Immature natural killer cell (primary cell): ENCODE measurements around the gene SOX13. TPM values are rescaled to one million over a fixed set of nuclear protein-coding genes. Genes with fewer than 3 reads are reported as not detected.

Experiments used
- DNase-seq, 3 donors: peaks; one replicate each; pipeline ENCODE4 v3.0.0; 2022; ENCODE audit warnings: mixed read lengths in 1 of 3
- H3K27ac Mint-ChIP-seq, 6 donors: one replicate each; pipeline ENCODE4 v1.8.0; 2020; ENCODE audit warnings: mixed read lengths in 6 of 6, mild to moderate bottlenecking in 5 of 6, inconsistent platforms in 4 of 6, moderate library complexity in 3 of 6
- H3K27me3 Mint-ChIP-seq, 3 donors: one replicate each; pipeline ENCODE4 v1.8.0; 2020 to 2021; ENCODE audit warnings: low read depth in 3 of 3, mild to moderate bottlenecking in 3 of 3, mixed read lengths in 3 of 3, moderate library complexity in 3 of 3, inconsistent platforms in 1 of 3
- H3K36me3 Mint-ChIP-seq, 3 donors: one replicate each; pipeline ENCODE4 v1.8.0; 2020; ENCODE audit warnings: mixed read lengths in 3 of 3, inconsistent platforms in 2 of 3, mild to moderate bottlenecking in 2 of 3
- H3K4me1 Mint-ChIP-seq, 2 donors: one replicate each; pipeline ENCODE4 v1.8.0; 2020; ENCODE audit warnings: inconsistent platforms in 2 of 2, mild to moderate bottlenecking in 2 of 2, mixed read lengths in 2 of 2, moderate library complexity in 1 of 2
- H3K4me3 Mint-ChIP-seq, 5 donors: one replicate each; pipeline ENCODE4 v1.8.0; 2020; ENCODE audit warnings: mild to moderate bottlenecking in 5 of 5, mixed read lengths in 5 of 5, inconsistent platforms in 3 of 5, moderate library complexity in 3 of 5
- H3K9me3 Mint-ChIP-seq, 6 donors: one replicate each; pipeline ENCODE4 v1.8.0; 2020; ENCODE audit warnings: mild to moderate bottlenecking in 6 of 6, mixed read lengths in 6 of 6, inconsistent platforms in 4 of 6, moderate library complexity in 3 of 6
- polyA plus RNA-seq, 3 donors: library from polyadenylated mRNA; unstranded; fragments of 300-500 nt; fragmentation: Illumina TruSeq; gene quantifications; one replicate each; pipeline ENCODE4 v1.2.3, GENCODE V29; 2021

The SOX13 gene
- polyA plus RNA-seq, 3 donors from 2014 or later = 0.54 to 6.6 (median 2.2) TPM

- H3K9me3 Mint-ChIP-seq = no peaks in the 10 kb centered on the region
- peaks cover 1 to 11% (median 4%) of the 10 kb centered on the region in 3 donors for H3K27me3 Mint-ChIP-seq
- H3K4me1 Mint-ChIP-seq = peaks cover 34 to 39% of the 10 kb centered on the region in 2 donors
- peaks cover 0 to 4% (median 0%) of the 10 kb centered on the region in 3 donors for H3K36me3 Mint-ChIP-seq
- peak overlapping the region; percentile 92 to 95 (median 95) for H3K4me3 Mint-ChIP-seq
- peak overlapping the region; percentile 29 to 92 (median 66) for H3K27ac Mint-ChIP-seq
- peak in 1 of 3 donors; percentile 12 for DNase-seq
These were observed 1.6 kb downstream of the SOX13 start for GRCh38 chr1:204074274-204075138.

GRCh38 chr1:204075139-204075521 is 2.2 kb downstream of the SOX13 start:
- H3K4me3 Mint-ChIP-seq = peak overlapping the region; percentile 92 to 95 (median 95)
- no peak for DNase-seq
- peak overlapping the region in 5 of 6 donors; percentile 35 to 75 (median 70) for H3K27ac Mint-ChIP-seq
- H3K36me3 Mint-ChIP-seq = peaks cover 0 to 4% (median 0%) of the 10 kb centered on the region in 3 donors
- peaks cover 40 to 46% of the 10 kb centered on the region in 2 donors for H3K4me1 Mint-ChIP-seq
- no peaks in the 10 kb centered on the region for H3K9me3 Mint-ChIP-seq
- H3K27me3 Mint-ChIP-seq = peaks cover 1 to 10% (median 4%) of the 10 kb centered on the region in 3 donors

- Mint-ChIP-seq H3K4me3 (peak overlapping the region; percentile 92 to 95 (median 95)), H3K27ac (peak overlapping the region in 4 of 6 donors; percentile 45 to 72 (median 57)), H3K27me3 (peaks cover 1 to 10% (median 4%) of the 10 kb centered on the region in 3 donors)
These were observed 3.3 kb downstream of the SOX13 start for GRCh38 chr1:204075890-204076846.

GRCh38 chr1:204076891-204077290 is 4.0 kb downstream of the SOX13 start:
- no peaks in the 10 kb centered on the region for H3K9me3 Mint-ChIP-seq
- H3K4me1 Mint-ChIP-seq = peaks cover 43 to 57% of the 10 kb centered on the region in 2 donors
- no peak for DNase-seq
- peak overlapping the region in 4 of 6 donors; percentile 45 to 72 (median 57) for H3K27ac Mint-ChIP-seq
- peaks cover 0 to 4% (median 0%) of the 10 kb centered on the region in 3 donors for H3K36me3 Mint-ChIP-seq
- H3K27me3 Mint-ChIP-seq = peaks cover 1 to 7% (median 4%) of the 10 kb centered on the region in 3 donors
- peak overlapping the region in 1 of 5 donors; percentile 95 for H3K4me3 Mint-ChIP-seq

More at GRCh38 chr1:204075890-204076846, 3.3 kb downstream of the SOX13 start:
- no peaks in the 10 kb centered on the region for H3K9me3 Mint-ChIP-seq
- H3K4me1 Mint-ChIP-seq = peaks cover 42 to 53% of the 10 kb centered on the region in 2 donors
- H3K36me3 Mint-ChIP-seq = peaks cover 0 to 4% (median 0%) of the 10 kb centered on the region in 3 donors
- DNase-seq = no peak

- peaks cover 1 to 6% (median 4%) of the 10 kb centered on the region in 3 donors for H3K27me3 Mint-ChIP-seq
- peaks cover 43 to 70% of the 10 kb centered on the region in 2 donors for H3K4me1 Mint-ChIP-seq
- peaks cover 0 to 4% (median 0%) of the 10 kb centered on the region in 3 donors for H3K36me3 Mint-ChIP-seq
- H3K27ac Mint-ChIP-seq = peak overlapping the region in 3 of 6 donors; percentile 17 to 53 (median 19)
- no peak for DNase-seq
- H3K9me3 Mint-ChIP-seq = no peaks in the 10 kb centered on the region
- H3K4me3 Mint-ChIP-seq = no peak overlapping the region
These were observed 5.2 kb downstream of the SOX13 start for GRCh38 chr1:204077979-204078696.

- H3K27me3 Mint-ChIP-seq = peaks cover 0 to 4% (median 1%) of the 10 kb centered on the region in 3 donors
- H3K9me3 Mint-ChIP-seq = no peaks in the 10 kb centered on the region
- H3K27ac Mint-ChIP-seq = peak overlapping the region in 1 of 6 donors; percentile 19
- DNase-seq = no peak
- H3K4me3 Mint-ChIP-seq = peak overlapping the region in 4 of 5 donors; percentile 10 to 69 (median 53)
- peaks cover 0 to 4% (median 0%) of the 10 kb centered on the region in 3 donors for H3K36me3 Mint-ChIP-seq
- peaks cover 40 to 71% of the 10 kb centered on the region in 2 donors for H3K4me1 Mint-ChIP-seq
These were observed 6.7 kb downstream of the SOX13 start for GRCh38 chr1:204079608-204079999.

- Mint-ChIP-seq H3K9me3 (no peaks in the 10 kb centered on the region), H3K27me3 (peaks cover 0 to 2% (median 0%) of the 10 kb centered on the region in 3 donors), H3K4me1 (peaks cover 41 to 71% of the 10 kb centered on the region in 2 donors), H3K27ac (no peak overlapping the region), H3K4me3 (peak overlapping the region in 3 of 5 donors; percentile 10 to 69 (median 64)), H3K36me3 (peaks cover 0 to 4% (median 0%) of the 10 kb centered on the region in 3 donors)
- DNase-seq = no peak
These were observed 7.4 kb downstream of the SOX13 start for GRCh38 chr1:204080163-204080903.

- Mint-ChIP-seq H3K4me3 (peak overlapping the region in 1 of 5 donors; percentile 14), H3K36me3 (peaks cover 0 to 4% (median 0%) of the 10 kb centered on the region in 3 donors), H3K4me1 (peaks cover 40 to 66% of the 10 kb centered on the region in 2 donors), H3K27ac (peak overlapping the region in 2 of 6 donors; percentile 30 to 59), H3K27me3 (peaks cover 0 to 2% (median 0%) of the 10 kb centered on the region in 3 donors), H3K9me3 (no peaks in the 10 kb centered on the region)
- DNase-seq = no peak
These were observed 8.4 kb downstream of the SOX13 start for GRCh38 chr1:204081164-204081790.

GRCh38 chr1:204081791-204082513 is 9.0 kb downstream of the SOX13 start:
- Mint-ChIP-seq H3K27me3 (peaks cover 0 to 2% (median 0%) of the 10 kb centered on the region in 3 donors), H3K4me1 (peaks cover 37 to 59% of the 10 kb centered on the region in 2 donors), H3K27ac (peak overlapping the region in 2 of 6 donors; percentile 30 to 53), H3K4me3 (no peak overlapping the region), H3K36me3 (peaks cover 0 to 4% (median 0%) of the 10 kb centered on the region in 3 donors), H3K9me3 (no peaks in the 10 kb centered on the region)
- no peak for DNase-seq

GRCh38 chr1:204083491-204083890 is 10.6 kb downstream of the SOX13 start:
- Mint-ChIP-seq H3K9me3 (no peaks in the 10 kb centered on the region), H3K27me3 (peaks cover 0 to 2% (median 0%) of the 10 kb centered on the region in 3 donors), H3K36me3 (no peaks in the 10 kb centered on the region), H3K27ac (peak overlapping the region in 3 of 6 donors; percentile 26 to 75 (median 53)), H3K4me3 (no peak overlapping the region), H3K4me1 (peaks cover 48 to 64% of the 10 kb centered on the region in 2 donors)
- no peak for DNase-seq

GRCh38 chr1:204084247-204084772 is 11.4 kb downstream of the SOX13 start:
- no peak overlapping the region for H3K4me3 Mint-ChIP-seq
- DNase-seq = no peak

More at GRCh38 chr1:204084247-204084772, 11.4 kb downstream of the SOX13 start:
- peaks cover 0 to 2% (median 0%) of the 10 kb centered on the region in 3 donors for H3K27me3 Mint-ChIP-seq
- no peaks in the 10 kb centered on the region for H3K9me3 Mint-ChIP-seq
- H3K4me1 Mint-ChIP-seq = peaks cover 50 to 61% of the 10 kb centered on the region in 2 donors
- no peaks in the 10 kb centered on the region for H3K36me3 Mint-ChIP-seq
- H3K27ac Mint-ChIP-seq = peak overlapping the region; percentile 22 to 78 (median 50)
